GM13976 (cell line): Measurements from ENCODE around the gene LSAMP.

Source experiments
- DNase-seq: peaks from one replicate; pipeline ENCODE4 v3.0.0; 2012; ENCODE audit warnings: low spot score
- CTCF ChIP-seq: IDR thresholded peaks from 2 replicates; pipeline ENCODE4 v1.5.1; 2012; ENCODE audit warnings: borderline replicate concordance, mild to moderate bottlenecking; ENCODE audit not compliant: insufficient read depth; ENCODE audit errors: extremely low read depth, missing control alignments, control extremely low read depth
- in situ Hi-C: fragments of 300-500 bp; cut with MboI; formaldehyde crosslinking; loops from one replicate; pipeline ENCODE4 v1.12.0; 2022; ENCODE audit warnings: low sequenced_read_pairs, mixed read lengths, inconsistent platforms; ENCODE audit not compliant: unreplicated experiment

The LSAMP gene

GRCh38 chr3:116265320-116265695 is 180.0 kb downstream of the LSAMP start:
- no peak for TF ChIP-seq CTCF
- in situ Hi-C loops, result no loop called here
- no peak for DNase-seq

- in situ Hi-C loops, result no loop called here
- TF ChIP-seq CTCF, result no peak
- no peak for DNase-seq
Observed at GRCh38 chr3:116264546-116265319, 180.6 kb downstream of the LSAMP start.

- no peak for TF ChIP-seq CTCF
- in situ Hi-C loops, result no loop called here
- no peak for DNase-seq
Observed at GRCh38 chr3:116263842-116264545, 181.3 kb downstream of the LSAMP start.

GRCh38 chr3:116260491-116260890 is 184.8 kb downstream of the LSAMP start:
- no peak for DNase-seq
- in situ Hi-C loops, result no loop called here

GRCh38 chr3:116259984-116260383 is 185.3 kb downstream of the LSAMP start:
- in situ Hi-C loops, result no loop called here
- DNase-seq, result no peak
- no peak for TF ChIP-seq CTCF

More at GRCh38 chr3:116260491-116260890, 184.8 kb downstream of the LSAMP start:
- TF ChIP-seq CTCF, result no peak

GRCh38 chr3:116256843-116257485 is 188.3 kb downstream of the LSAMP start:
- no peak for TF ChIP-seq CTCF
- in situ Hi-C loops, result no loop called here
- no peak for DNase-seq
